Measurements from ENCODE around the gene C1orf174.

DNA sequence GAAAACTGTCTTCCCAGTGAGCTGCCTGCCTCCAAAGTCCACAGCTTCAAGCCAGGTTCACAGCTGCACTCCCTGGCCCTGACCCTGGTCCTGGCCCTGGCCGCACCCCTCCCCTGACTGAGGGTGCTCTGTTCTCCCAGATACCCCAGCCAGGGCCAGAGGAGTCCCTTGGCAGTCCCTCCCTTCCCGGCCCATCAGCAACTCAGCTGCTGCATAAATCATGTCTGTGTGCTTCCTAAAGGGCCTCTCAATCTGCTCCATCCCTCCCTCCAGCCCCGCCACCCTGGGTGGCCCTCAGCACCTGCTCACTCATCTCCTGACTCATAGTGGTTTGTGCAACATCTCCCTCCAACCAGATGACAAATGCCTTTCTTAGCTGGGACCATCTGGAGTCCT is 24.8 kb upstream of the C1orf174 start:
- TF ChIP-seq CTCF (conservative IDR thresholded peaks at IDR 0.05 in 1 of 2, IDR thresholded peaks at IDR 0.05 in 1 of 2; ENCODE audit: low read depth in 1 of 2, low read length in 2 of 2), result no peak
- no peak for TF ChIP-seq EZH2 (IDR thresholded peaks at IDR 0.05; ENCODE audit: low read length, missing control alignments)

All from fibroblast of lung (primary cell).